SK-N-SH (cell line): ENCODE measurements around the gene GULP1.

Source experiments
- CHD2 ChIP-seq: fragments of 150-350 bp; IDR thresholded peaks from 2 replicates; pipeline ENCODE4 v1.6.1; 2018; ENCODE audit warnings: low read length; ENCODE audit not compliant: partially characterized antibody
- CTCF ChIP-seq: fragments of 200-600 bp; sonication (generic); IDR thresholded peaks from 2 replicates; pipeline ENCODE4 v1.6.1; 2017; ENCODE audit warnings: antibody characterized with exemption, mild to moderate bottlenecking, moderate library complexity
- NRF1 ChIP-seq: IDR thresholded peaks from 2 replicates; pipeline ENCODE4 v1.6.1; 2012; ENCODE audit warnings: low read depth, mild to moderate bottlenecking, low read length
- POLR2AphosphoS5 ChIP-seq: IDR thresholded peaks from 2 replicates; pipeline ENCODE4 v1.6.1; 2012; ENCODE audit warnings: low read depth, low read length
- REST ChIP-seq: IDR thresholded peaks from 2 replicates; pipeline ENCODE4 v1.6.1; 2012; ENCODE audit warnings: mild to moderate bottlenecking, low read depth, low read length, moderate library complexity

GRCh38 chr2:188426121-188426520 lies 134.4 kb downstream of the GULP1 start:
- TF ChIP-seq POLR2AphosphoS5 (no peak), CHD2 (no peak), REST (no peak), NRF1 (no peak), CTCF (no peak)
